H9 (cell line): ENCODE data around the gene CRY1. TPM values are rescaled to one million over a fixed set of nuclear protein-coding genes. Genes with fewer than 3 reads are reported as not detected.
"Not testable (repeated sequence)": the region's sequence is repeated elsewhere in the genome, so short reads cannot be mapped to it uniquely, and the experiment has no call there.

Source experiments
- DNase-seq: peaks from one replicate; pipeline ENCODE4 v3.0.0-alpha.2; 2017
- H2AFZ ChIP-seq: one replicate; pipeline ENCODE4 v1.6.1; 2013; ENCODE audit warnings: mild to moderate bottlenecking, low read length, control low read depth, moderate library complexity
- H2AK5ac ChIP-seq: 2 replicates; pipeline ENCODE4 v1.6.1; 2013; ENCODE audit warnings: low read length, control low read depth, mixed read lengths; ENCODE audit not compliant: insufficient read length
- H2BK120ac ChIP-seq: one replicate; pipeline ENCODE4 v1.6.1; 2013; ENCODE audit warnings: low read depth, mild to moderate bottlenecking, low read length, control low read depth, inconsistent platforms; ENCODE audit not compliant: poor library complexity, severe bottlenecking
- H2BK12ac ChIP-seq: 2 replicates; pipeline ENCODE4 v1.6.1; 2013; ENCODE audit warnings: low read length, control low read depth, mixed read lengths, low read depth; ENCODE audit not compliant: insufficient read length
- H2BK15ac ChIP-seq: 2 replicates; pipeline ENCODE4 v1.6.1; 2013; ENCODE audit warnings: low read depth, low read length, control low read depth
- H2BK20ac ChIP-seq: one replicate; pipeline ENCODE4 v1.6.1; 2013; ENCODE audit warnings: low read depth, mild to moderate bottlenecking, low read length, control low read depth, inconsistent platforms; ENCODE audit not compliant: poor library complexity, severe bottlenecking
- H2BK5ac ChIP-seq: 2 replicates; pipeline ENCODE4 v1.6.1; 2013; ENCODE audit warnings: low read length, control low read depth, mixed read lengths; ENCODE audit not compliant: insufficient read length
- H3K14ac ChIP-seq: 2 replicates; pipeline ENCODE4 v1.6.1; 2013; ENCODE audit warnings: low read length, control low read depth; ENCODE audit not compliant: insufficient read depth
- H3K18ac ChIP-seq: 2 replicates; pipeline ENCODE4 v1.6.1; 2013; ENCODE audit warnings: low read depth, mild to moderate bottlenecking, mixed read lengths, low read length, control low read depth; ENCODE audit not compliant: insufficient read length
- H3K23ac ChIP-seq: 2 replicates; pipeline ENCODE4 v1.6.1; 2013; ENCODE audit warnings: low read length, control low read depth, mixed read lengths, low read depth; ENCODE audit not compliant: insufficient read length
- H3K23me2 ChIP-seq: 2 replicates; pipeline ENCODE4 v1.6.1; 2013; ENCODE audit warnings: low read depth, mild to moderate bottlenecking, mixed read lengths, low read length, control low read depth; ENCODE audit not compliant: insufficient read length, poor library complexity, severe bottlenecking
- H3K27ac ChIP-seq: 2 replicates; pipeline ENCODE4 v1.5.1; 2013; ENCODE audit warnings: low read length, control low read depth, mixed read lengths, low read depth; ENCODE audit not compliant: insufficient read length
- H3K27me3 ChIP-seq: 2 replicates; pipeline ENCODE4 v1.6.1; 2013; ENCODE audit warnings: low read length, control low read depth, inconsistent platforms; ENCODE audit not compliant: insufficient read depth
- H3K4ac ChIP-seq: 2 replicates; pipeline ENCODE4 v1.6.1; 2013; ENCODE audit warnings: low read depth, mild to moderate bottlenecking, control low read depth, inconsistent platforms, low read length, moderate library complexity
- H3K4me1 ChIP-seq: 2 replicates; pipeline ENCODE4 v1.6.1; 2013; ENCODE audit warnings: low read length, control low read depth, inconsistent platforms; ENCODE audit not compliant: insufficient read depth
- H3K4me2 ChIP-seq: 2 replicates; pipeline ENCODE4 v1.6.1; 2013; ENCODE audit warnings: low read length, control low read depth, mixed read lengths; ENCODE audit not compliant: insufficient read length, insufficient read depth
- H3K56ac ChIP-seq: 2 replicates; pipeline ENCODE4 v1.6.1; 2013; ENCODE audit warnings: low read depth, mild to moderate bottlenecking, mixed read lengths, low read length, control low read depth; ENCODE audit not compliant: insufficient read length
- H3K79me1 ChIP-seq: 2 replicates; pipeline ENCODE4 v1.6.1; 2013; ENCODE audit warnings: low read depth, mild to moderate bottlenecking, moderate library complexity, low read length, control low read depth, inconsistent platforms; ENCODE audit not compliant: insufficient read depth, poor library complexity, severe bottlenecking
- H3K79me2 ChIP-seq: 2 replicates; pipeline ENCODE4 v1.6.1; 2013; ENCODE audit warnings: low read length, control low read depth, inconsistent platforms; ENCODE audit not compliant: insufficient read depth
- H3K9ac ChIP-seq: 2 replicates; pipeline ENCODE4 v1.6.1; 2013; ENCODE audit warnings: low read length, control low read depth, mixed read lengths; ENCODE audit not compliant: insufficient read length; ENCODE audit errors: extremely low read depth
- H3K9me3 ChIP-seq: one replicate; pipeline ENCODE4 v1.6.1; 2013; ENCODE audit warnings: low read depth, low read length, inconsistent platforms; ENCODE audit not compliant: control insufficient read depth
- H3T11ph ChIP-seq: one replicate; pipeline ENCODE4 v1.6.1; 2013; ENCODE audit warnings: mild to moderate bottlenecking, low read length, control low read depth, inconsistent platforms
- H4K20me1 ChIP-seq: one replicate; pipeline ENCODE4 v1.6.1; 2013; ENCODE audit not compliant: control insufficient read depth, insufficient read length, insufficient read depth
- H4K5ac ChIP-seq: 2 replicates; pipeline ENCODE4 v1.6.1; 2013; ENCODE audit warnings: low read depth, mild to moderate bottlenecking, mixed read lengths, low read length, control low read depth; ENCODE audit not compliant: insufficient read length
- H4K8ac ChIP-seq: replicated peaks from 2 replicates; pipeline ENCODE4 v1.6.1; 2013; ENCODE audit warnings: low read length, control low read depth, mixed read lengths, low read depth; ENCODE audit not compliant: insufficient read length
- H4K91ac ChIP-seq: 2 replicates; pipeline ENCODE4 v1.6.1; 2013; ENCODE audit warnings: low read depth, mild to moderate bottlenecking, moderate library complexity, mixed read lengths, low read length, control low read depth; ENCODE audit not compliant: insufficient read length
- H3K27ac Mint-ChIP-seq, 3 experiments: 2 replicates in 2 of 3; 3 replicates in 1 of 3; pipeline ENCODE4 v1.8.0; 2020 to 2021; ENCODE audit warnings: mixed read lengths in 3 of 3, mild to moderate bottlenecking in 1 of 3, moderate library complexity in 1 of 3
- H3K27me3 Mint-ChIP-seq: 2 replicates; pipeline ENCODE4 v1.8.0; 2021; ENCODE audit warnings: low read depth, mild to moderate bottlenecking, moderate library complexity, mixed read lengths
- H3K36me3 Mint-ChIP-seq, 3 experiments: 2 replicates in 2 of 3; 3 replicates in 1 of 3; pipeline ENCODE4 v1.8.0; 2020 to 2021; ENCODE audit warnings: low read depth in 3 of 3, mixed read lengths in 3 of 3; ENCODE audit not compliant: insufficient read depth in 1 of 3
- H3K4me1 Mint-ChIP-seq, 2 experiments: 2 replicates each; pipeline ENCODE4 v1.8.0; 2020; ENCODE audit warnings: mixed read lengths in 2 of 2
- H3K4me3 Mint-ChIP-seq, 2 experiments: 2 replicates in 1 of 2; 3 replicates in 1 of 2; pipeline ENCODE4 v1.8.0; 2020 to 2021; ENCODE audit warnings: mild to moderate bottlenecking in 2 of 2, mixed read lengths in 2 of 2, moderate library complexity in 1 of 2
- H3K9me3 Mint-ChIP-seq, 2 experiments: 2 replicates in 1 of 2; 3 replicates in 1 of 2; pipeline ENCODE4 v1.8.0; 2020; ENCODE audit warnings: mild to moderate bottlenecking in 2 of 2, mixed read lengths in 2 of 2, moderate library complexity in 1 of 2
- CTCF ChIP-seq: fragments of 200-600 bp; sonication (generic); conservative IDR thresholded peaks from 3 replicates; pipeline ENCODE4 v1.8.0; 2021; ENCODE audit warnings: antibody characterized with exemption, mild to moderate bottlenecking
- WGBS: extraction: QIAGEN DNeasy Blood & Tissue Kit; methylation state at CpG from one replicate; pipeline ENCODE4 v1.1.7; 2013; ENCODE audit warnings: missing lambda C conversion rate, low lambda C conversion rate, mixed read lengths; ENCODE audit not compliant: insufficient read length; ENCODE audit errors: extremely low coverage; 5-methylcytosine and 5-hydroxymethylcytosine counted together
- total RNA-seq: library from RNA; stranded (reverse); gene quantifications from 2 replicates; pipeline ENCODE4 v1.2.1, GENCODE V29; 2021

CRY1 gene
- total RNA-seq, 1 experiment from 2014 or later, result 23.5 TPM

DNA sequence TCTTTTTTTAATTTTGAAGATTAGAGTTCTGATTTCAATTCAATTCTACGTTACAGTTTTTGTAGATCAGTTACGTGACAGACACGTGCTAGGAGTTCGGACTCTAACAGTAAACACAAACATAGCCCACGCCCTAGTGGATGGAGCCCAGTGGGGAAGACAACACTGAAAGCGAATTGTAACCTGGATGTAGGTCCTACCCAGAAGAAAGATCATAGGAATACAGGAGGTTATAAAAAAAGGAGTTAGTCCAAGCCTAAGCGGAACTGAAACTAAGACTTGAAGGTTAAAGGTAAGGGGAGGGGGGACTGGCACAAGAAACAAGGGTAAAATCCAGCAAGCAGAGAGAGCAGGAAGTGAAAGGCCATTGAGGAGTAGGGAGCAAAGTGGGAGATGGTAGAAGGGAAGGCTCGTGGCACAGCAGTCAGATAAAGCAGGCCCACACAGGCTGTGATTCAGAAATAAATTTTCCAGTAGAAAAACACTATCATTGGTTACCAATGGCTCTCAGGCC lies 15.7 kb upstream of the CRY1 start:
- Histone ChIP-seq H3K9me3 (no peaks in the 10 kb centered on the region), H2AK5ac (no peak overlapping the region), H4K20me1 (no peaks in the 10 kb centered on the region), H3K4ac (no peak overlapping the region), H2BK12ac (no peak overlapping the region), H2BK15ac (no peak overlapping the region), H3K4me1 (0 out of 2 replicates have a peak, but pooled peaks cover 2% of the 10 kb centered on the region), H2AFZ (no peak overlapping the region), H3K27me3 (no peaks in the 10 kb centered on the region), H3K18ac (no peak overlapping the region), H3K4me2 (no peak overlapping the region), H2BK20ac (no peak overlapping the region), H2BK5ac (no peak overlapping the region), H4K8ac (no peak overlapping the region), H3K23me2 (no peaks in the 10 kb centered on the region), H3K14ac (no peak overlapping the region), H4K5ac (no peak overlapping the region), H3K9ac (no peak overlapping the region), H3K79me1 (no peaks in the 10 kb centered on the region), H3K23ac (no peak overlapping the region), H4K91ac (no peak overlapping the region), H2BK120ac (no peak overlapping the region), H3T11ph (no peak overlapping the region), H3K79me2 (no peaks in the 10 kb centered on the region), H3K56ac (no peak overlapping the region), H3K27ac (no peak overlapping the region)
- WGBS, result no CpG with 5 or more reads among the region's 8 CpGs
- Mint-ChIP-seq H3K36me3 (no peaks in the 10 kb centered on the region), H3K4me1 (peaks cover 11 to 12% of the 10 kb centered on the region in 2 experiments), H3K4me3 (no peak overlapping the region), H3K27me3 (peaks cover 2% of the 10 kb centered on the region; the same call in 1 of the 2 replicates), H3K27ac (no peak overlapping the region; a peak in 1 of 7 replicates), H3K9me3 (no peaks in the 10 kb centered on the region)
- DNase-seq, result no peak
- TF ChIP-seq CTCF, result no peak

GRCh38 chr12:107108366-107108765 lies 15.0 kb upstream of the CRY1 start:
- H3K9ac ChIP-seq, H3K27ac Mint-ChIP-seq, H3K56ac ChIP-seq, H4K8ac ChIP-seq, H2BK20ac ChIP-seq, H3K23ac ChIP-seq, H3K27me3 Mint-ChIP-seq, H3K14ac ChIP-seq, H2BK5ac ChIP-seq, H2BK15ac ChIP-seq, H3K4me3 Mint-ChIP-seq, H4K5ac ChIP-seq, DNase-seq, H2BK12ac ChIP-seq, H3K4me2 ChIP-seq, H3K27ac ChIP-seq, H2BK120ac ChIP-seq, H3K9me3 ChIP-seq, H3K79me1 ChIP-seq, H3K18ac ChIP-seq, H3K36me3 Mint-ChIP-seq, H3K27me3 ChIP-seq, H2AFZ ChIP-seq, H3K79me2 ChIP-seq, H3T11ph ChIP-seq, H2AK5ac ChIP-seq, H4K91ac ChIP-seq, H3K9me3 Mint-ChIP-seq, H4K20me1 ChIP-seq, H3K23me2 ChIP-seq, H3K4ac ChIP-seq, H3K4me1 ChIP-seq: not testable (repeated sequence)
- no CpG with 5 or more reads among the region's 1 CpG for WGBS
- H3K4me1 Mint-ChIP-seq, result peaks cover 11 to 12% of the 10 kb centered on the region in 2 experiments
